Measurements from ENCODE around the gene DNAH8. TPM values are rescaled to one million over a fixed set of nuclear protein-coding genes. Genes with fewer than 3 reads are reported as not detected.
"Not testable (repeated sequence)": the region's sequence is repeated elsewhere in the genome, so short reads cannot be mapped to it uniquely, and the experiment has no call there.

DNAH8 gene
- total and polyA plus RNA-seq, 11 donors, result 0.02 to 0.50 (median 0.02) TPM; not detected in 8

DNA sequence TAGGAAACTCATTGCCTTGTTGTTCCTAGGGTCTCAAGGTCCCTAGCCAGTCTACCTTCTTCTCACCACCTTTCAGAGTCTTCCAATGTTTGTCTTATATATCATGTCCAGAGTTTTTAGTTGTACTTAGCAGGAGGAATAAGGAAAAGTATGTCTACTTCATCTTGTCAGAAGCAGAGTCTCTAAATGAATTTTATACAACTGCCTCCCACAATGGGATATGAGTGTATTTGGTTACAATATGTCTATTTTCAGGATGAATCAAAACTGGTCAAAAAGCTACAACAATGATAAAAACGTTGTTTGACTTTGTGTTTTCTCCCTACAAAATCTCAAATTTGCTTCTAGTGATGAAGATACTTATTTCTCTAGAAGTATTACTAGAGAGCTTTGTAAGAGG is 19.2 kb upstream of the DNAH8 start:
- no peak overlapping the region for H3K27ac ChIP-seq
- H3K36me3 ChIP-seq, result peaks cover 0 to 5% (median 0%) of the 10 kb centered on the region in 9 donors
- ATAC-seq (no peak), DNase-seq (no peak)
- no peaks in the 10 kb centered on the region for H3K27me3 ChIP-seq
- 74 to 83% (median 80%) methylated on average over 1 of the region's 1 CpG for whole genome bisulfite sequencing, 4 donors
- H3K4me1 ChIP-seq, result peaks cover 0 to 14% (median 0%) of the 10 kb centered on the region in 12 donors
- no peak overlapping the region for H3K4me3 ChIP-seq
- TF ChIP-seq CTCF (IDR thresholded peaks at IDR 0.05), result no peak
- no peak for TF ChIP-seq POLR2A (IDR thresholded peaks at IDR 0.05)
- peaks cover 0 to 18% (median 6%) of the 10 kb centered on the region in 12 donors for H3K9me3 ChIP-seq
- intact Hi-C loops (cut with DNase I), result no loop called here

DNA sequence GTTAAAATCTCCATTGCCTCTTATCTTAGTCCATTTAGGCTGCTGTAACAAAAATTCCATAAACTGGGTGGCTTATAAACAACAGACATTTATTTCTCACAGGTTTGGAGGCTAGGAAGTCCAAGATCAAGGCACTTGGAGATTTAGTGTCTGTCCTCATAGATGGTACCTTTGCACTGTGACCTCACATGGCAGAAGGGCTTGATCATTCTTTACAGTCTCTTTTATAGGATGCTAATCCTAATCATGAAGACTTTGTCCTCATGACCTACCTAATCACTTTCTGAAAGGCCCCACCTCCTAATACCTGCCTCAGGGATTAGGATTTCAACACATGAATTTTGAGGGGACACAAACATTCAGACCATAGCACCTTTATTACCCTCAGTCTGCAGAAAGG is 18.8 kb upstream of the DNAH8 start:
- Histone ChIP-seq H3K4me3 (no peak overlapping the region), H3K27ac (no peak overlapping the region), H3K4me1 (peaks cover 0 to 14% (median 0%) of the 10 kb centered on the region in 12 donors), H3K27me3 (no peaks in the 10 kb centered on the region), H3K36me3 (peaks cover 0 to 5% (median 0%) of the 10 kb centered on the region in 9 donors), H3K9me3 (peaks cover 0 to 19% (median 6%) of the 10 kb centered on the region in 12 donors)
- no peak for ATAC-seq
- TF ChIP-seq CTCF (IDR thresholded peaks at IDR 0.05), result no peak
- intact Hi-C loops (cut with DNase I), result no loop called here
- no peak for DNase-seq

DNA sequence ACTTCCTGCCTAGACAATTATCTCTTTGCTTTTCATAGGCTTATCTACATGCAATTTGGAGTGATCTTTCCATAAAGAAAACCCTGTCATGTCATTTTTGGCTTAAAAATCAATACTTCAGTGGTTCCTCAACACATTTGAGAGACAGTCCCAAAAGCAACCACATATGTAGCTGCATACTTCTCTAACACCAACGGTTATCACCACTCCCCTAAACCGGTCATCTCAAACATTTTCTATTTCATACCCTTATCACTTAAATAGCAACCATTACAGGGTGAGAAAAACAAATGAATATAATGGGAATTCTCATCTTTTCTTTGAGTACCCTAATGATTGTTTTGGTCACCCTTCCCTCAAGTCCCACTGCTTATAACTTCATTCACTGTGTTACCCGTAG is 17.3 kb upstream of the DNAH8 start:
- H3K36me3 ChIP-seq, result peaks cover 0 to 5% (median 0%) of the 10 kb centered on the region in 9 donors
- peaks cover 0 to 19% (median 6%) of the 10 kb centered on the region in 12 donors for H3K9me3 ChIP-seq
- ATAC-seq (no peak), DNase-seq (no peak)
- H3K27me3 ChIP-seq, result no peaks in the 10 kb centered on the region
- WGBS, 4 donors, result 82 to 89% (median 87%) methylated on average over 3 of the region's 3 CpGs
- intact Hi-C loops (cut with DNase I), result no loop called here
- peaks cover 0 to 21% (median 0%) of the 10 kb centered on the region in 12 donors for H3K4me1 ChIP-seq
- no peak for TF ChIP-seq CTCF (IDR thresholded peaks at IDR 0.05)
- TF ChIP-seq POLR2A (IDR thresholded peaks at IDR 0.05), result no peak
- H3K4me3 ChIP-seq, result no peak overlapping the region
- H3K27ac ChIP-seq, result no peak overlapping the region

DNA sequence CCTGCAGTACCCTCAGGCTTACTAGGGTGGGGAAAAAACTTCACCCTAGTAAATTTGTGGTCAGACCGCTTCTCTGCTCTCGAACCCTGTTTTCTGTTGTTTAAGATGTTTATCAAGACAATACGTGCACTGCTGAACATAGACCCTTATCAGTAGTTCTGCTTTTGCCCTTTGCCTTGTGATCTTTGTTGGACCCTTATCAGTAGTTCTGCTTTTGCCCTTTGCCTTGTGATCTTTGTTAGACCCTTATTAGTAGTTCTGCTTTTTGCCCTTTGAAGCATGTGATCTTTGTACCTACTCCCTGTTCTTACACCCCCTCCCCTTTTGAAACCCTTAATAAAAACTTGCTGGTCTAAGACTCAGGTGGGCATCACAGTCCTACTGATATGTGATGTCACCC is 15.4 kb upstream of the DNAH8 start:
- intact Hi-C loops (cut with DNase I), result loop anchor here in 2 of 10 donors (5.0 to 10.0 kb wide), 2 partner anchors 62 to 415 kb away; partner anchors contain the start of genes BTBD9 (in 1 of the 2) and SAYSD1 (in 1 of the 2)
- H3K9me3 ChIP-seq, result peaks cover 0 to 19% (median 6%) of the 10 kb centered on the region in 12 donors
- not testable (repeated sequence) for DNase-seq, H3K27me3 ChIP-seq, H3K36me3 ChIP-seq, H3K27ac ChIP-seq, ATAC-seq, H3K4me3 ChIP-seq
- peaks cover 0 to 26% (median 2%) of the 10 kb centered on the region in 12 donors for H3K4me1 ChIP-seq
- WGBS, 4 donors, result 87 to 96% (median 92%) methylated on average over 3 of the region's 3 CpGs

GRCh38 chr6:38701551-38701950 is 13.6 kb upstream of the DNAH8 start:
- H3K9me3 ChIP-seq, result peaks cover 0 to 19% (median 6%) of the 10 kb centered on the region in 12 donors
- DNase-seq (no peak), ATAC-seq (no peak)
- no peaks in the 10 kb centered on the region for H3K27me3 ChIP-seq
- WGBS, 4 donors, result 77 to 98% (median 97%) methylated on average over 3 of the region's 3 CpGs
- TF ChIP-seq CTCF (IDR thresholded peaks at IDR 0.05) (no peak), POLR2A (IDR thresholded peaks at IDR 0.05) (no peak)
- no peak overlapping the region for H3K27ac ChIP-seq
- peaks cover 0 to 5% (median 0%) of the 10 kb centered on the region in 9 donors for H3K36me3 ChIP-seq
- intact Hi-C loops (cut with DNase I), result loop anchor here in 2 of 10 donors (5.0 to 10.0 kb wide), 2 partner anchors 64 to 413 kb away; partner anchors contain the start of genes BTBD9 (in 1 of the 2) and SAYSD1 (in 1 of the 2)
- H3K4me3 ChIP-seq, result no peak overlapping the region
- H3K4me1 ChIP-seq, result peaks cover 0 to 15% (median 1%) of the 10 kb centered on the region in 12 donors
